Loucy (cell line): ENCODE results near the gene ADAM23.

Experiments used
- CTCF ChIP-seq: fragments of 200-600 bp; sonication (generic); conservative IDR thresholded peaks from 2 replicates; pipeline ENCODE4 v1.5.1; 2014; ENCODE audit warnings: mild to moderate bottlenecking, antibody characterized with exemption, low read length
- EZH2phosphoT487 ChIP-seq: fragments of 200-600 bp; IDR thresholded peaks from 2 replicates; pipeline ENCODE4 v1.6.1; 2018; ENCODE audit warnings: antibody characterized with exemption, mild to moderate bottlenecking, moderate library complexity, borderline replicate concordance

- TF ChIP-seq CTCF (no peak), EZH2phosphoT487 (no peak)
Measured at GRCh38 chr2:206626108-206626507, 182.8 kb downstream of the ADAM23 start.
